UCSD-AML1 (cell line): ENCODE measurements around the gene PRSS53.

ENCODE experiments used
- DNase-seq: peaks from one replicate; lab custom pipeline; 2025; ENCODE audit not compliant: unreplicated experiment; lab: John Stamatoyannopoulos, UW

PRSS53 gene

DNA sequence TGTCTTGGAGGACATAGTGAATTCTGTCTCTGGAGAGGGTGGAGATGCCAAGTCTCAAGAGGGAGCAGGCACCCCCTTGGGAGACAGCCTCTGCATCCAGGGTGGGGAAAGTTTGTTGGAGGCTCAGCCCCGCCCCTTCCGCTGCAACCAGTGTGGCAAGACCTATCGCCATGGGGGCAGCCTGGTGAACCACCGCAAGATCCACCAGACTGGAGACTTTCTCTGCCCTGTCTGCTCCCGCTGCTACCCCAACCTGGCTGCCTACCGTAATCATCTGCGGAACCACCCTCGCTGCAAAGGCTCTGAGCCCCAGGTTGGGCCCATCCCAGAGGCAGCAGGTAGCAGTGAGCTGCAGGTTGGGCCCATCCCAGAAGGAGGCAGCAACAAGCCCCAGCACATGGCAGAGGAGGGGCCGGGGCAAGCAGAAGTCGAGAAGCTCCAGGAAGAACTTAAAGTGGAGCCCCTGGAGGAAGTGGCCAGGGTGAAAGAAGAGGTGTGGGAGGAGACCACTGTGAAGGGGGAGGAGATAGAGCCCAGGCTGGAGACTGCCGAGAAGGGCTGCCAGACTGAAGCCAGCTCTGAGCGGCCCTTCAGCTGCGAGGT, 9.3 kb downstream of the PRSS53 start:
- peak; percentile 28 for DNase-seq

DNA sequence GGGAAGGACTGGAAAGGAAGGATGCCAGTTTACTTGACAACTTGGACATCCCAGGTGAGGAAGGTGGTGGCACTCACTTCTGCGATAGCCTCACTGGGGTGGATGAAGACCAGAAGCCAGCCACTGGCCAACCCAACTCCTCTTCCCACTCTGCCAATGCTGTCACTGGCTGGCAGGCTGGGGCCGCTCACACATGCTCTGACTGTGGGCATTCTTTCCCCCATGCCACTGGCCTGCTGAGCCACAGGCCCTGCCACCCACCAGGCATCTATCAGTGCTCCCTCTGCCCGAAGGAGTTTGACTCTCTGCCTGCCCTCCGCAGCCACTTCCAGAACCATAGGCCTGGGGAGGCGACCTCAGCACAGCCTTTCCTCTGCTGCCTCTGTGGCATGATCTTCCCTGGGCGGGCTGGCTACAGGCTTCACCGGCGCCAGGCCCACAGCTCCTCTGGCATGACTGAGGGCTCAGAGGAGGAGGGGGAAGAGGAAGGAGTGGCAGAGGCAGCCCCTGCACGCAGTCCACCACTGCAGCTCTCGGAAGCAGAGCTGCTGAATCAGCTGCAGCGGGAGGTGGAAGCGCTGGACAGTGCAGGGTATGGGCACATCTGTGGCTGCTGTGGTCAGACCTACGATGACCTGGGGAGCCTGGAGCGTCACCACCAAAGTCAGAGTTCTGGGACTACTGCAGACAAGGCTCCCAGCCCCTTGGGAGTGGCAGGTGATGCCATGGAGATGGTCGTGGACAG, 10.0 kb downstream of the PRSS53 start:
- no peak for DNase-seq

DNA sequence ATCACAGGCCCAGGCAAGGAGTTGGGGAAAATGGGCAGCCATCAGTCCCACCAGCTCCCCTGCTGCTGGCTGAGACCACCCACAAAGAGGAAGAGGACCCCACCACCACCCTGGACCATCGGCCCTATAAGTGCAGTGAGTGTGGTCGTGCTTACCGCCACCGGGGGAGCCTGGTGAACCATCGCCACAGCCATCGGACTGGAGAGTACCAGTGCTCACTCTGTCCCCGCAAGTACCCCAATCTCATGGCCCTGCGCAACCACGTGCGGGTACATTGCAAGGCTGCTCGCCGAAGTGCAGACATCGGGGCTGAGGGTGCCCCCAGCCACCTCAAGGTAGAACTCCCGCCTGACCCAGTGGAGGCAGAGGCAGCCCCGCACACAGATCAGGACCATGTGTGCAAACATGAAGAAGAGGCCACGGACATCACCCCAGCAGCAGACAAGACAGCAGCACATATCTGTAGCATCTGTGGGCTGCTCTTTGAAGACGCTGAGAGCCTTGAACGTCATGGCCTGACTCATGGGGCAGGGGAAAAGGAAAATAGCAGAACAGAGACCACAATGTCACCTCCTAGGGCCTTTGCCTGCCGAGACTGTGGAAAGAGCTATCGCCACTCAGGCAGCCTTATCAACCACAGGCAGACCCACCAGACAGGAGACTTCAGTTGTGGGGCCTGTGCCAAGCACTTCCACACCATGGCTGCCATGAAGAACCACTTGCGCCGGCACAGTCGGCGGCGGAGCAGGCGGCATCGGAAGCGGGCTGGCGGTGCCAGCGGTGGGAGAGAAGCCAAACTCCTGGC, 10.9 kb downstream of the PRSS53 start:
- DNase-seq: no peak

DNA sequence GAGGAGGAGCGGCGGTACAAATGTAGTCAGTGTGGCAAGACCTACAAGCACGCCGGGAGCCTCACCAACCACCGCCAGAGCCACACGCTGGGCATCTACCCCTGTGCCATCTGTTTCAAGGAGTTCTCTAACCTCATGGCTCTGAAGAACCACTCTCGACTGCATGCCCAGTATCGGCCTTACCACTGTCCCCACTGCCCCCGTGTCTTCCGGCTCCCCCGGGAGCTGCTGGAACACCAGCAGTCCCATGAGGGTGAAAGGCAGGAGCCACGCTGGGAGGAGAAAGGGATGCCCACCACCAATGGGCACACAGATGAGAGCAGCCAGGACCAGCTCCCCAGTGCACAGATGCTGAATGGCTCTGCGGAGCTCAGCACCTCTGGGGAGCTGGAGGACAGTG, 11.7 kb downstream of the PRSS53 start:
- no peak for DNase-seq

DNA sequence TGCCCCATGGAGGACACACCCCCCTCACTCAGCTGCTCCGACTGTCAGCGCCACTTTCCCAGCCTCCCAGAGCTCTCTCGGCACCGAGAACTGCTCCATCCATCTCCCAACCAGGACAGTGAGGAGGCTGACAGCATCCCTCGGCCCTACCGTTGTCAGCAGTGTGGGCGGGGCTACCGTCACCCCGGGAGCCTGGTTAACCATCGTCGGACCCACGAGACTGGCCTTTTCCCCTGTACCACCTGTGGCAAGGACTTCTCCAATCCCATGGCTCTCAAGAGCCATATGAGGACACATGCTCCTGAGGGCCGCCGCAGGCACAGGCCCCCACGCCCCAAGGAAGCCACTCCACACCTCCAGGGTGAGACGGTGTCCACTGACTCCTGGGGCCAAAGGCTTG, 12.4 kb downstream of the PRSS53 start:
- DNase-seq: no peak

DNA sequence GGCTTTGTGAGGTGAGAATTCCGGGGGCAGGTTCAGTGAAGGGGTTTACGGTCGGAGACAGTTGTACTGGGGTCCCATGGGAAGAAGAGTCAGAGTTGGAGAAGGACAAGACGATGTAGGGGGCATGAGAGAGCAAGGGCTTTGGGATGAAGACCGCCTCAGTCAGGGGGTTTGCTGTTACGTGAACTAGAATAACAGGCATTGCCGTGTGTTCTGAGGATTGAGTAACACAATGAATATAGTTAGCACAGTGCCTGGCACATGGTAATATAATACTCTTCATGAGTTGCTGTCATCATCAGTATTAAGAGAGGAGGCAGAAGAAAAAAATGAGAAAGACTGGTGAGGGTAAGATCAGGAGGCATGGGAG, 13.9 kb downstream of the PRSS53 start:
- no peak for DNase-seq

DNA sequence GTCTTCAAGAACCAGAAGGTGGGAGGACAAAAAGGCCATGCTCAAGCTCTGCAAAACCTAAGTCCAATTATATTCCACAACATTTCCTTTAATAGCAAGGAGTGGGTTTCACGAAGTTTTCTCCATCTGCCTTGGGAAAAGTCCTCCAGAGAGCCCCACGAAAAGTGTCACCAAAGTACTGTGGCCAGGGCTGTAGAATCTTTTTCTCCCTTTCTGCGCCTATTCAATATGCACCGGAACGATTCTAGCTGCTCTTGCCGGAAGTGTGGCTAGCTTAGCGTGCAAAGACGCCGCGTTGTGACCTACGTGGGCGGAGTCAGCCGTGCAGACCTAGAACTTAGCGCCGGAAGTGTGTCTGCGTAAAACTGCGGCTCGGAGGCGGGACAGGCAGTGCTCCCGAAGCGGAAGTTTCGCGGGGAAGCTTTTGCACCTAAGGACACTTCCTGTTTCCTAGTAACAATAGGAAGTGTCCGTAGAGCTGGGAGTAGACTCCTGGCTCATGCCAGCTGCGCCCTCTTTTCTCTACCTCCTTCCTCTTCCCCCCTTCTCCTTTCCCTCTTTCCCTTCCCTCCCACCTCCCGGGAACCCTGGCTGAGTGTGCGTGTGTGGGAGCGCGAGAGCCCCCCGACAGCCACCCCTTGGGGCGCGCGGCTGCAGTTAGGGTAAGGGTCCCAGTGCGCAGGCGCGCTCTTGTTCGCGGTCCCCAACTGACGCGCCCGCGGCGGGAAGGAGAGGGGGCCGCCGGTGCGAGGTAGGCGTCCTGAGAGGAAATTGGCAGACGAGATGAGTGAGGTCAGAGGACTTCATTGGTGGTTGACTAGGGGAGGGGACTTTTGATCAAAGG, 14.6 kb downstream of the PRSS53 start, which contains the start of the genes ZNF646 and ZNF668:
Gene ZNF646, plus strand, starts transcription at position 453 of the 844 bp plus-strand sequence. CDS start 1,903 bp downstream, outside the sequence.
Gene ZNF668, minus strand, starts transcription at position 271 of the 844 bp plus-strand sequence. CDS start 9,781 bp downstream, outside the sequence.
- DNase-seq: peak; percentile 98

DNA sequence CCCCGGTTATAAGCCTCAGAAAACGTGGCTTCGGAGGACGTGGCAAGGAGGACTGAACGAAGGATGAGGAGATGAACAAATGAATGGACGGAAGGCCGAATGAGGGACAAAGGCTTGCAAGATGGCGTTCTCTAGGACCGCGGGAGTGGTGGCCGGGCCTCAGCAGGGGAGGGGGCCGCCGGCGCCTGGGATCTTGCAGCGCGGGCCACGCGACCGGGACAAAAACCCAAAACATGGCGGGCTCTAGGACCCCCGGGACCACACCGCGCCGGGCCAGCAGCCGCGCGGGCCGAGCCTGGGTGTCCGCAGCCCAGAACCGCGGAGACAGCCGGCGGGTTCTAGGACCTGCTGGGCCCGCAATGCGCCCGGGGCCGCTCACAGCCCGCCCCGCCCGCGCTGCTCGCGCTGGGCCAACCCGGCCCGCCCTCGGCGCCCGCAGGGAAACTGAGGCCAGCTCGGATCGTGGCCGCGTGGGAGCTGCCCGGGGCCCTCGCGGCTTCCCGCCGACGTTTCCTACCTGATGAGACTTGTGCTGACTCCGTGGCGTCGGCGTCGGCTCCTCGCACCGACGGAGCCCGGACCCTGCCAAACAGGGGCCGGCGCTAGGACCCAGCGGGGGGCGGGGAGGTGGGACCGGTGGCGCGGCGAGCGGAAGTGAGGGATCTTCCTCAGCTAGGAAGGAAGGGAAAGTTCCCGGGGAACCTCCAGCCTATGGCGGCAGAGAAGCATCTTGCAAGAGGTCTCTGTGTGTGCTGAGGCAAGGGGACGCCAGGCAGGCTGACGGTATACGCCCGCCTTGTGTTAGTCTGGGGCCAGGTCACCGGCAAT, 15.4 kb downstream of the PRSS53 start:
- peak; percentile 92 for DNase-seq

DNA sequence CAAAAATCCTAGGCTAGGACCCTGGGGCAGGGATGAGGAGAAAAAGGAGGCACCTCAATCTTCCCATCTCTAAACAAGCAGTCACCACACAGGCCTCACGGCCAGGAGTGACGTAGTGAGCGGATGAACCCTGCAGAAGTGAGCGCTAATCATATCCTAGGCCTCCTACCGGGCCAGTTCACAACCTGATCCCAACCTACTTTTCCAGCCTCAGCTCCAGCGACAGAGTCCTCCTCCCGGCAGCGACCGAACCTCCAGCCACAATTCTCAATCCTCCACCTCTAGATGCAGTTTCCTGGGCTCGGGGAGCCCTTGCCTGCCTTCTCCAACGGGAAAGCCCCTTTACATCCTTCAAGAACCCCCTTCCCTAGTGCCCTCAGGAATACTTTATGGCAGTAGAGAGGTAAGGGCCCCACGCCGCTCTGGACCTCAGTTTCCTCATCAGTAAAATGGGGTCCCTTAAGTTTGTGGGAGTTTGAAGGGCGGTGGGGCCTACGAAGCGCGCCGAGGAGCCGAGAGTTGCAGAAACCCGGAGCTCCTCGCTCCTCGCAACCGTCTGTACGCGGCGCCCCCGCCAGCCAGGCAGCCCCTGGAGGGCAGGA, 16.1 kb downstream of the PRSS53 start:
- peak; percentile 58 for DNase-seq

DNA sequence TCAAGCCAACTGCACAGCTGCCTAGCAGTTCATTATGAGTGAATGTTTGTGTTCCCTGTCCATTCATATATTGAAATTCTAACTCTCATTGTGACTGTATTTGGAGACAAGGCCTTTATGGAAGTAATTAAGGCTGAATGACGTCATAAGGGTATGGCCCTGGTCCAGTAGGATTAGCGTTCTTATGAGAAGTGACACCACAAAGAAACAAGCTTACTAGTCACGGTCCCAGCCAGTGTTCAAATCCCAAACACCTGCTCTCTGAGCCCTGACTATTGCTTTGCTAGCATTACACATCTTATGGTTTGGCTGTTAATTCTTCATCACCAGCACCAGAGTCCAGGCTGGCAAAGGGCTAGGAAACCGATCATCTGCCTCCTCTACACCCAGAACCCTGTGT, 16.9 kb downstream of the PRSS53 start:
- no peak for DNase-seq

DNA sequence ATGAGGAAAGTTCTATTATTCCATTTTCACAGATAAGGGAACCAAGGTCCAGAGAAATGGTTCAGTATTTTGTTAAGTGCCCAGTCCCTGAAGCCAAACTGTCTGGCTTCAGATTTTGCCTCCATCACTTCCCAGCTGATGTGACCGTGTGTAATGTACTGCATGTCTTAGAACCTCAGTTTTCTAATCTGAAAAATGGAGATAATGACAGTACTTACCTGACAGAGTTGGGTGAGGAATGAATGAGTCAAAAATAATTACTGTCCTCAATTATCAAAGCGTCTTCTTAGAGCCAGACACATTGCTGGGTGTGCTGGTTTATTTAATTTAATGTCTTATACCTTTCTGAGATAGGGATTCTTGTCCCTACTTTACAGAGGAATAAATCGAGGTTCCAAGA, 21.4 kb downstream of the PRSS53 start:
- no peak for DNase-seq

DNA sequence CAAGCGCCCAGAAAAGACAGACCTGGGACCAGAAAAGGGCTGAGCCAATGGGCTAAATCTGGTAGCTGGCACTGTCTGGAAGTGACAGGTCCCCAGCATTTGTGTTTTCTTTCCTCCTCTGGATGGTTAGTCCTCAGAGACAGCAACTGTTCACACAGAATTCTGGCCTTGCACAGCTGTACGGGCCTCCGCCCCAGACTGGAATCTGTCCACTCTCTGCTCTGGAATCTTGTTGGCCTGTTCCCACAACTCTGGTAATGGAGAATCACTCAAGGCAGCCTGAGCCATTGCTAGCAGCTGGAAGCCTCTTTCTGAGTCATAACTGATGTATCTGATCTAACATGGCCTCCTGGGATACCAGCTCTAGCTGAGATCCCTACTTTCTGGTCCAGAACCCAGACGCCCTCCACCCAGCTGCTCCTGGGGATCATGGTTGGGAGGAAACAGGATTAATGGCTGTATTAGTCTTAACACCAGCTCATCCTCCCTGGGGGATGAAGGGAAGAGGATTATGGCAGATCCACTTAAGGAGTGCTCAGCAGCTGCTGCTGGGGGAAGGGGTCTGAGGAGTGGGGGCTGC, 23.8 kb downstream of the PRSS53 start:
- DNase-seq: no peak

DNA sequence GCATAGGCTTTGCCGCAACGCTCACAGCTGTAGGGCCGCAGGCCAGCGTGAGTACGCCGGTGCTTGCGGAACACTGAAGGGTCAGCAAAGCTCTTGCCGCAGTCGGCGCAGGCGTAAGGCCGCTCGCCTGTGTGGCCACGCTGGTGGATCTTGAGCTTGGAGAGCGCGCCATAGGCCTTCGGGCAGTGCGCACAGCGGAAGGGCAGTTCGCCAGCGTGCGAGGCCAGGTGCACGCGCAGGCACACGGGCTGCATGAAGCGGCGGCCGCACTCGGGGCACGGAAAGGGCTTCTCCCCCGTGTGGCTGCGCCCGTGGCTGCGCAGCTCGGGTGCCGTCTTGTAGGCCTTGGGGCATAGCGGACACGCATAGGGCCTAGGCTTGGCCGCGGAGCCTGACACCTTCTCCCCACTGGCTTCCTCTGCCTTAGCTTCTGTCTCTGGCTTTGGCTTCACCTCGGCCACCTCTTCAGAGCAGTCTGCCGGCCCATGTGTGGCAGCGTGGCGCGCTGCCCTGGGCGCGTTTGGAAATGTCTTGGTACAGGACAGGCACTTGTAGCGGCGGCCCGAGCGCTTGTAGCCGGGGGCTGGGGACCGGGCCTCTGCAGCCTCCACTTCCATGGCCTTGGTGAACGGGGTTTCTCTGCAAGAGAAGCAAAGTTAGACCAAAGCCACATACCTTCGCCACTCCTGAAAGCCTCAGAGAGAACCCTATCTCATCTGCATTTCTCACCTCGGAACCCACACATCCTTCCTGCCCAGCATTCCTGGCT, 24.7 kb downstream of the PRSS53 start:
- peak; percentile 57 for DNase-seq

DNA sequence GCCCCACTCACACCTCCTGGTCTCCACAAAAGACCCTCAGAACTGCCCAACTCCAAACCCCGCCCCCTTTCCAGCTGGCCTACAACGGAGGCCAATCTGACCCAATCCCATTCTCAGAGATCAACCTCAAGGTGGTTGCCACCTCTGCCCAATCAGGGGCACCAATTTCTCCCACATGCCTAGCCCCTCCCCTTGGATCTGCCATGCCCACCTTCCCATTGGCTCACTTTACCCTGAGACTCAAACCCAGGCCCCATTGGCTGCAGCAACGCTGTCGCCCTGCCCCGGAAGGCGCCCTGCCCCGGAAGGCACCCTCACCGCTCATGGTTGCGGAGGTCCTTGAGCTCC, 25.3 kb downstream of the PRSS53 start:
- DNase-seq: no peak

DNA sequence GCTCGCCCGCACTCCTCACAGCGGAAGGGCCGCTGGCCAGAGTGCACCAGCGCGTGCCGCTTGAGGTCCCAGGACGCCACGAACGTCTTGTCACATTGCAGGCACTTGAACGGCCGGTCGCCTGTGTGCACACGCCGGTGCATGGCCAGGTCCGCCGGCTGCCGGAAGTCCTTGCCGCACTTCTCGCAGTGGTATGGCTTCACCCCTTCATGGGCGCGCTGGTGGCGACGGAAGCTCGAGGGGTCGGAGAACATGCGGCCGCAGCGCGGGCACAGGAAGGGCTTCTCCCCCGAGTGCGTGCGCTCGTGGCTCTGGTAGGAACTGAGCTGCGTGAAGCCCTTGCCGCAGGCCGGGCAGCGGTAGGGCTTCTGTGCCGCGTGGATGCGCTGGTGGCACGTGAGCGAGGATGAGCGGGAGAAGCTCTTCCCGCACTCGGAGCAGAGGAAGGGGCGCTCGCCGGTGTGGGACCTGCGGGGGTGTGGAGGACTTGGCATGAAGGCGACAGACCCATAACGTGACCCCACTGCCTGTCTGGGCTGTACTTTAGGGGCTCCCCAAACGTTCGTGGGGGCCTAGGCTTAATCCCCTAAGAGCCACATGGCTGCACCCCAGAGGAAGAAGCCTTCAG, 26.8 kb downstream of the PRSS53 start:
- DNase-seq: no peak

DNA sequence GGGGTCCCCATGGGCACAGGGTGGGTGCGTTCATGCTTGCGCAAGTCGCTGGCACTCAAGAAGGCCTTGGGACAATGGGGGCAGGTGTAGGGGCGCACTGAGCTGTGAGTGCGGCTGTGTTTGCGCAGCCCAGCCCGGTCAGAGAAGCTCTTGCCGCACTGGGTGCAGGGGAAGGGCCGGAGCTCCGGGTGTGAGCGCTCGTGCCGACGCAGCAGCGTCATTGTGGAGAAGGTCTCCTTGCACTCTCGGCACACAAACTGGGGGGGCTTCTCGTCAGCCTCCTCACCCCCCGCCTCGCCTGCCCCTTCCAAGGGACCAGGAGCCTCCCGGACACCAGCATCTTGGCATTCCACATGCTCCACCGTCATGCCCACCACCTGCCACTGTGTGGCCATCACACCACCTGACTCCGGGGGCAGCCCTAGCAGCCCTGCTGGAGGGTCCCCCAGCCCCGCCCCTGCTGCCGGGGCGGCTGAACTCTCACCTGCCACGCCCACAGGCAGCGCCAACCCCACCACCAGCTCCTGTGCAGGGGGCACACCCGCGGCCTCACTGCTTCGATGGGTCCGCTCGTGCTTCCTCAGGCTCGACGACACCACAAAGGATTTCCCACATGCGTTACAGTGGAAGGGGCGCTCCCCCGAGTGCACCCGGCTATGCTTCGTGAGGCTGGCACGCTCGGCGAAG, 27.5 kb downstream of the PRSS53 start:
- DNase-seq: no peak

DNA sequence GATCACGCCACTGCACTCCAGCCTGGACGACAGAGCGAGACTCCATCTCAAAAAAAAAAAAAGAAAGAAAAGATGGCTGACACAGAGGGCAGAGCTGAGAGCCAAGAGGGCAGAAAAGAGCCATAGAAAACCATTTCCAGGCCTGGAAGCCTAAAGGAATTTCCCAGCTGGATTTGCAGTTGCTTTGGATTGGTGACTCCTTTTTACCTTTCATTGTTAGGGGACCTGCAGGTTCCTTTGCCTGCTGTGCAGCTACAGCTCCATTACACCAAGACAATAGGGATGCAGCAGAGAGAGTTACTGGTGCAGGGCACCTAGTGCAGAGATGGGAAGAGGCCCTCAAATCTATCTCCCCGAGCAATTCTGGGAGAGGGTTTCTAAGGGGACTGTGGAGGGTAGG, 33.1 kb downstream of the PRSS53 start:
- DNase-seq: no peak

DNA sequence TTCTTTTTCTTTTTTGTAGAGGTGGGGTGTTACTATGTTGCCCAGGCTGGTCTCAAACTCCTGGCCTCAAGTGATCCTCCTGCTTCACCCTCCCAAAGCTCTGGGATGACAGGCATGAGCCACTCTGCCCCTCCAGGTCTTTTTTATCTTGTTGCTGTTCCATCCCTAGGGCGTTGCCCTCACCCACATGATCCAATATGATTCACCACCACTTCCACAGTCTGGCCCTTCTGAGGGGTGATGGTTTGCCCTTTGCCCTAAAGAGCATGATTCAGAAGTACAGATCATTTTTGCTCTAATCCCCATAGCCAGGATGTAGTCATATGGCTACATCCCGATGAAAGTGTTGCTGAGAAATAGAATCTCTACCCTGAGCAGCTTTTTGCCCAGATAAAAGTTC, 36.6 kb downstream of the PRSS53 start:
- DNase-seq: no peak
